GM19035 (cell line): ENCODE measurements around the gene SNED1.
A peak's percentile ranks its signal among the peaks of the same experiment; 100 is the strongest.
"Not testable (repeated sequence)": the region's sequence is repeated elsewhere in the genome, so short reads cannot be mapped to it uniquely, and the experiment has no call there.

Experiments used
- ATAC-seq: cut with Tn5 transposase; IDR thresholded peaks from one replicate; pipeline ENCODE4 v1.9.1; 2021; ENCODE audit not compliant: unreplicated experiment

SNED1 gene

GRCh38 chr2:241081643-241082340, 83.4 kb downstream of the SNED1 start:
- no peak for ATAC-seq

- no peak for ATAC-seq
These were observed 84.1 kb downstream of the SNED1 start for GRCh38 chr2:241082341-241083090.

- no peak for ATAC-seq
These were observed 84.6 kb downstream of the SNED1 start for GRCh38 chr2:241083091-241083415.

- no peak for ATAC-seq
These were observed 86.5 kb downstream of the SNED1 start for GRCh38 chr2:241084856-241085444.

GRCh38 chr2:241087420-241088268, 89.2 kb downstream of the SNED1 start:
- peak; percentile 70 for ATAC-seq

- peak; percentile 43 for ATAC-seq
These were observed 90.0 kb downstream of the SNED1 start for GRCh38 chr2:241088376-241088775.

- ATAC-seq, result no peak
These were observed 90.6 kb downstream of the SNED1 start for GRCh38 chr2:241088791-241089732.

- ATAC-seq, result no peak
These were observed 92.8 kb downstream of the SNED1 start for GRCh38 chr2:241091201-241091600.

- no peak for ATAC-seq
These were observed 93.5 kb downstream of the SNED1 start for GRCh38 chr2:241091734-241092445.

GRCh38 chr2:241092677-241093076, 94.3 kb downstream of the SNED1 start:
- no peak for ATAC-seq

GRCh38 chr2:241093133-241093781, 94.8 kb downstream of the SNED1 start:
- ATAC-seq, result not testable (repeated sequence)

GRCh38 chr2:241094172-241094571, 95.8 kb downstream of the SNED1 start:
- no peak for ATAC-seq

- ATAC-seq, result no peak
These were observed 96.6 kb downstream of the SNED1 start for GRCh38 chr2:241094924-241095420.

- no peak for ATAC-seq
These were observed 97.3 kb downstream of the SNED1 start for GRCh38 chr2:241095594-241096290.

GRCh38 chr2:241096979-241097378, 98.6 kb downstream of the SNED1 start:
- peak; percentile 38 for ATAC-seq

- no peak for ATAC-seq
These were observed 100.8 kb downstream of the SNED1 start for GRCh38 chr2:241099246-241099645.

- peak; percentile 88 for ATAC-seq
These were observed 103.9 kb downstream of the SNED1 start, which contains the start of gene MTERF4 for GRCh38 chr2:241102239-241102803. Gene MTERF4, minus strand, starts transcription at chr2:241102287. Its CDS starts 14 bp downstream, at chr2:241102273.

GRCh38 chr2:241103176-241103595, 104.8 kb downstream of the SNED1 start:
- ATAC-seq, result no peak
